ENCODE data around the gene RUVBL2.

RUVBL2 gene

DNA sequence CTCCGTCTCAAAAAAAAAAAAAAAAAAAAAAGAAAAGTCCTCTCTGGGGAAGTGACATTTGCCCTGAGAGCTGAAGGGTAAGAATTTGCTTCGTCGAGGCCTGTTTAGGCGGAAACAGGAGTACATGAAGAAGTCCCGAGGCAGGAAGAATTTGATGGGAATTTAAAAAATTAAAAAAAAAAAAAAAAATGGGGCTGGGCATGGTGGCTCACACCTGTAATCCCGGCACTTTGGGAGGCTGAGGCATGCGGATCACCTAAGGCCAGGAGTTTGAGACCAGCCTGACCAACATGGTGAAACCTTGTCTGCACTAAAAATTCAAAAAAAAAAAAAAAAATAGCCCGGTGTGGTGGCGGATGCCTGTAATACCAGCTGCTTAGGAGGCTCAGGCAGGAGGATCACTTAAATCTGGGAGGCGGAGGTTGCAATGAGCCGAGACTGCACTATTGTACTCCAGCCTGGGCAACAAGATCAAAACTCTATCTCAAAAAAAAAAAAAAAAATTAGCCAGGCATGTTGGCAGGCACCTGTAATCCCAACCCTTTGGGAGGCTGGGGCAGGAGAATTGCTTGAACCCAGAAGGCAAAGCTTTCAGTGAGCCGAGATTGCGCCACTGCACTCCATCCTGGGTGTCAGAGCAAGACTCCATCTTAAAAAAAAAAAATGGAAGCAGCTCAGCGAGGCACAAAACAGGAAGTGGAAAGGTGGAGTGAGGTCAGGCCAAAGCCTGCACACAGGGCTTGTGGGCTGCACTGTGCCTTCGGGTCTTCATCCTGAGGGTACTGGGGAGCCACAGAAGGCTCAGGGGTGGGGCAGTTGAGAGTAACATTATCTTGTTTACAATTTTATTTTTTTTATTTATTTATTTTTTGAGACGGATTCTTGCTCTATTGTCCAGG is 34.1 kb upstream of the RUVBL2 start:
- H3K36me3 Mint-ChIP-seq (ENCODE audit: insufficient read depth): peaks cover 33% of the 10 kb centered on the region
- ATAC-seq (replicated peaks) (no peak), DNase-seq (no peak)
- H3K27ac Mint-ChIP-seq: peak overlapping the region in 1 of 2 donors; percentile 39
- H3K4me1 Mint-ChIP-seq (ENCODE audit: low read depth in 2 of 2): peaks cover 41 to 49% of the 10 kb centered on the region in 2 donors
- no peaks in the 10 kb centered on the region for H3K27me3 Mint-ChIP-seq
- no peaks in the 10 kb centered on the region for H3K9me3 Mint-ChIP-seq
- no peak overlapping the region for H3K4me3 Mint-ChIP-seq

DNA sequence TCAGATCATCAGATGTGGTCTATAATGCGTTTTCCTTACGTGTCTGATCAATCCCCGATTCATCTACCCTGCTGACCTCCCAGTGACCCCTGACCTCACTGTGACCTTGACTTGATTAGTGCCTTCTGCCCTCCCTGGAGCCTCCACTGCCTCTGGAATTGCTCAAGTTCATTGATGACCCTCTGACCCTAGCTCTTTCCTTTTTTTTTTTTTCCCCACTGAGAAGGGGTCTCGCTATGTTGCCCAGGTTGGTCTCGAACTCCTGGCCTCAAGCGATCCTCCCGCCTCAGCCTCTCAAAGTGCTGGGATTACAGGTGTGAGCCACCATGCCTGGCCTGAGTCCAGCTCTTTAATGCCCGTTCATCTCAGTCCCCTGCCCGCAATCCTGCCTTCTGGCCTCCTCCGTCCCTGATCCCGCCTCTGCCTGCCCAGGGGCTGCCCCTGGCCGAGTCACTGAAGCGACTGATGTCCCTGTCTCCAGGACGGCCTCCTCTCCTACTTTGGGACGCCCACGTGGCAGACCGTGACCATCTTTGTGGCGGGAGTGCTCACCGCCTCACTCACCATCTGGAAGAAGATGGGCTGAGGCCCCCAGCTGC is 32.5 kb upstream of the RUVBL2 start:
- Mint-ChIP-seq H3K4me3 (no peak overlapping the region), H3K9me3 (no peaks in the 10 kb centered on the region), H3K36me3 (ENCODE audit: insufficient read depth) (peaks cover 42% of the 10 kb centered on the region), H3K27me3 (no peaks in the 10 kb centered on the region), H3K4me1 (ENCODE audit: low read depth in 2 of 2) (peaks cover 47 to 54% of the 10 kb centered on the region in 2 donors), H3K27ac (no peak overlapping the region)
- no peak for DNase-seq
- no peak for ATAC-seq (replicated peaks)

DNA sequence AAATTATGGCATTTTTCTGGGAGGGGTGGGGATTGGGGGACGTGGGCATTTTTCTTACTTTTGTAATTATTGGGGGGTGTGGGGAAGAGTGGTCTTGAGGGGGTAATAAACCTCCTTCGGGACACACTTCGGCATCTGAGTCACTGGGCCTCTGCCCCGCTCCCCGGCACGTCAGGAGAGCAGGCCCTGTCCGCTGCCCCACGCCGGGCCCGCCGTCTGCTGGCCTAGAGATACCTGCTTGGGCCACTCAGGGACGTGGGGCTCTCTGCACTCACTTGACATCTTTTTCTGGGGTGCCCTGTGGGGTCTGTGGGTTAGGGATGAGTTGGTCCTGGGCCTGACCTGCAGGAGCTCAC is 32.0 kb upstream of the RUVBL2 start:
- Mint-ChIP-seq H3K36me3 (ENCODE audit: insufficient read depth) (peaks cover 43% of the 10 kb centered on the region), H3K4me1 (ENCODE audit: low read depth in 2 of 2) (peaks cover 49 to 56% of the 10 kb centered on the region in 2 donors), H3K27ac (peak overlapping the region; percentile 95 to 99), H3K27me3 (no peaks in the 10 kb centered on the region), H3K4me3 (peak overlapping the region; percentile 97 to 98), H3K9me3 (no peaks in the 10 kb centered on the region)
- ATAC-seq (replicated peaks) (no peak), DNase-seq (no peak)

- Mint-ChIP-seq H3K4me1 (ENCODE audit: low read depth in 2 of 2) (peaks cover 49 to 55% of the 10 kb centered on the region in 2 donors), H3K36me3 (ENCODE audit: insufficient read depth) (peaks cover 43% of the 10 kb centered on the region), H3K9me3 (no peaks in the 10 kb centered on the region), H3K27me3 (no peaks in the 10 kb centered on the region), H3K27ac (peak overlapping the region; percentile 95 to 99), H3K4me3 (peak overlapping the region; percentile 97 to 98)
- peak in 1 of 3 experiments; percentile 19 for DNase-seq
- no peak for ATAC-seq (replicated peaks)
Measured at GRCh38 chr19:48962029-48962848, 31.4 kb upstream of the RUVBL2 start.

DNA sequence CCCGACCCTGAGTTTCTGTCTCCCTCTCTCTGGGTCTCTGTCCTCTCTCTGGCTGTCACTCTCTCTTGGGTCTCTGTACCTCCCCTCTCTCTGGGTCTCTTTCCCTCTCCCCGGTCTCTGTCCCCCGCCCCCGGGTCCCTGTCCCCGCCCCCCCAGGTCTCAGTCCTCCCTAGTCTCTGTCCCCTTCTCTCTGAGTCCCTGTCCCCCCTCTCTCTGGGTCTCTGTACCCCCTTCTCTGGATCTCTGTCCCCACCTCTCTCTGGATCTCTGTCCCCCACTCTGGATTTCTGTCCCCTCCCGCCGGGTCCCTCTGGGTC is 30.9 kb upstream of the RUVBL2 start:
- H3K27ac Mint-ChIP-seq: peak overlapping the region; percentile 95 to 99

DNA sequence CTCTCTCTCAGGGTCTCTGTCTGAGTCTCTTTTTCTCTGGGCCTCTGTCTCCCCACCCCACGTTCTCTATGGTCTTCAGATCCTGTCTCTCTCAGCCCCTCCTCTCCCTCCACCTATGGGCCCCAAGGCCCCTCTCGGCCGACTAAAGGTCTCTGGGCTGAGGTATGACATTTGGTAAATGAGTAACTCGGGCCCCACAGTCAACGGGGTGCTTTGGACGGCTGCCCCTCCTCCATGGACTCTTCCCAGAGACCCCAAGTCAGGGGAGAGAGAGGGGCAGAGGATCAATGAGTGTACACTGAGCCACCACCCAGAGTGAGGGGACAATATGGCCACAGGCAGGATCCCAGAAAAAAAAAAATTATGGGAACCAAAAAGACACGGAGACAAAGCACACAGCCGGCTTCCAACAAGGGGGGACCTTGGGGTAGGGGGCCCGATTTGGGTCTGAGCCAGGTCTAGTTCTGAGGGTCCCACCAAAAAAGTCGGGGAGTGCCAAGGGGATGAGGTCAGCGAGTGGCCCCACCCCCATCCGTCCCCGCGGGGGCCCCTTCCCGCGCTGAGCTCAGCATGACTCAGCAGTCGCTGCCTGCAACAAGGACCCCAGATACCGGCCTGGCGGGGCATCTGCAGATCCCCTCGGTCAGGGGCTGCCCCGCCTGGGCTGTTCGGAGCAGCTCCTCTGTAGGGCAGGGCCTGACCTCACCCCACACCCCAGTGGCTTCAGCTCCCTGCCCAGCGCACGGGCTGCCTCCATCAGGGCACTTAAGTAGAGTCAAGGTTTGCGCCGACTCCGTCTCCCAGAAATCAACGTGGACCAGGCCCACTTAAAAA is 30.1 kb upstream of the RUVBL2 start:
- peak in 1 of 3 experiments; percentile 22 for DNase-seq
- H3K4me1 Mint-ChIP-seq (ENCODE audit: low read depth in 2 of 2): peaks cover 49 to 61% of the 10 kb centered on the region in 2 donors
- H3K9me3 Mint-ChIP-seq: no peaks in the 10 kb centered on the region
- peak overlapping the region; percentile 95 to 99 for H3K27ac Mint-ChIP-seq
- peaks cover 53% of the 10 kb centered on the region for H3K36me3 Mint-ChIP-seq (ENCODE audit: insufficient read depth)
- ATAC-seq (replicated peaks): no peak
- no peaks in the 10 kb centered on the region for H3K27me3 Mint-ChIP-seq
- H3K4me3 Mint-ChIP-seq: peak overlapping the region; percentile 97 to 98

More for the DNA sequence above, 30.9 kb upstream of the RUVBL2 start:
- Mint-ChIP-seq H3K4me3 (peak overlapping the region; percentile 97 to 98), H3K4me1 (ENCODE audit: low read depth in 2 of 2) (peaks cover 49 to 56% of the 10 kb centered on the region in 2 donors), H3K9me3 (no peaks in the 10 kb centered on the region), H3K36me3 (ENCODE audit: insufficient read depth) (peaks cover 49% of the 10 kb centered on the region), H3K27me3 (no peaks in the 10 kb centered on the region)
- DNase-seq (no peak), ATAC-seq (replicated peaks) (no peak)

- Mint-ChIP-seq H3K9me3 (no peaks in the 10 kb centered on the region), H3K36me3 (ENCODE audit: insufficient read depth) (peaks cover 60% of the 10 kb centered on the region), H3K4me3 (peak overlapping the region; percentile 97 to 98), H3K27me3 (no peaks in the 10 kb centered on the region), H3K4me1 (ENCODE audit: low read depth in 2 of 2) (peaks cover 49 to 60% of the 10 kb centered on the region in 2 donors), H3K27ac (peak overlapping the region; percentile 95 to 99)
- DNase-seq (no peak), ATAC-seq (replicated peaks) (no peak)
Measured at GRCh38 chr19:48964205-48965039, 29.3 kb upstream of the RUVBL2 start.

GRCh38 chr19:48965040-48965805 is 28.5 kb upstream of the RUVBL2 start, which contains the start of gene FTL:
TSS of gene FTL (plus strand) at chr19:48965309. CDS start at chr19:48965508, 199 bp downstream.
- Mint-ChIP-seq H3K9me3 (no peaks in the 10 kb centered on the region), H3K27me3 (no peaks in the 10 kb centered on the region), H3K4me3 (peak within 1 kb of the TSS; percentile 97 to 98), H3K4me1 (ENCODE audit: low read depth in 2 of 2) (peaks cover 49 to 60% of the 10 kb centered on the region in 2 donors), H3K36me3 (ENCODE audit: insufficient read depth) (peaks cover 62% of the 10 kb centered on the region), H3K27ac (peak within 1 kb of the TSS; percentile 95 to 99)
- DNase-seq (peak; percentile 71 to 82 (median 82)), ATAC-seq (replicated peaks) (peak; percentile 74)

DNA sequence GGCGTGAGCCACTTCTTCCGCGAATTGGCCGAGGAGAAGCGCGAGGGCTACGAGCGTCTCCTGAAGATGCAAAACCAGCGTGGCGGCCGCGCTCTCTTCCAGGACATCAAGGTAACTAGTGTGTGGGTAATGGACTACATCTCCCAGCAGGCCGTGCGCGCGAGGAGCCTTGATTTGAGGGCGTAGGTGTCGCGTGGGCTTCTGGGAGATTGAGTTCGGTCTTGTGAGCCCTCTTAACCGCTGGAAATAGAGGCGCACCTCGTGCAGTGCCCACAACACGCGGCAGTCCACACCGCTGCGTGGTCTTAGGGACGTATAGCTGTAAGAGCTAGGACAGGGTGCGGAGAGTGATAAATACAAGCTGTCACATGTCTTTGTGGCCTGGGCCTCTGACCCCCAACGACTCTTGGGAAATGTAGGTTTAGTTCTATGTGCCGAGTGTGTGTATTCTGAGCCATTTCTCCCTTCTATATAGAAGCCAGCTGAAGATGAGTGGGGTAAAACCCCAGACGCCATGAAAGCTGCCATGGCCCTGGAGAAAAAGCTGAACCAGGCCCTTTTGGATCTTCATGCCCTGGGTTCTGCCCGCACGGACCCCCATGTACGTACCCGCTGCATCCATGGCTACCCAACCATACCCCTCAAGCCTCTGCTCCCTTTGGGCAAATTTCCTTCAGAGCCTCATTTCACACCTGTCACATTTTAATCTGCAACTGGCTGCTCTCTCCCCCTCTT is 27.7 kb upstream of the RUVBL2 start:
- no peaks in the 10 kb centered on the region for H3K9me3 Mint-ChIP-seq

GRCh38 chr19:48966541-48967345 is 26.9 kb upstream of the RUVBL2 start:
- Mint-ChIP-seq H3K9me3 (no peaks in the 10 kb centered on the region), H3K27ac (peak overlapping the region; percentile 73 to 99), H3K4me3 (peak overlapping the region; percentile 97 to 98), H3K27me3 (no peaks in the 10 kb centered on the region), H3K4me1 (ENCODE audit: low read depth in 2 of 2) (peaks cover 54 to 59% of the 10 kb centered on the region in 2 donors), H3K36me3 (ENCODE audit: insufficient read depth) (peaks cover 68% of the 10 kb centered on the region)
- DNase-seq (no peak), ATAC-seq (replicated peaks) (no peak)

More for the DNA sequence above, 27.7 kb upstream of the RUVBL2 start:
- Mint-ChIP-seq H3K36me3 (ENCODE audit: insufficient read depth) (peaks cover 65% of the 10 kb centered on the region), H3K4me3 (peak overlapping the region; percentile 97 to 98), H3K27me3 (no peaks in the 10 kb centered on the region), H3K4me1 (ENCODE audit: low read depth in 2 of 2) (peaks cover 52 to 63% of the 10 kb centered on the region in 2 donors), H3K27ac (peak overlapping the region; percentile 94 to 99)
- ATAC-seq (replicated peaks) (peak; percentile 76), DNase-seq (peak; percentile 82 to 90 (median 85))
